T47D (cell line): Measurements from ENCODE around the gene CCNY.

Source experiments
- DNase-seq, 2 experiments: peaks; one replicate each; pipeline versions ENCODE4 v3.0.0 to v3.0.0-alpha.2; 2011 to 2012; ENCODE audit warnings: low read depth in 1 of 2, low spot score in 1 of 2
- JUND ChIP-seq: IDR thresholded peaks from 2 replicates; pipeline ENCODE4 v1.6.1; 2012; ENCODE audit warnings: low read depth
- in situ Hi-C: cut with HindIII; loops from 2 replicates; pipeline ENCODE4 v1.10.0; 2016; ENCODE audit warnings: low sequenced_read_pairs, low pct_unique_long_range_greater_than_20kb

Gene CCNY

GRCh38 chr10:35388197-35388596 is 51.9 kb downstream of the CCNY start:
- DNase-seq: no peak
- no peak for TF ChIP-seq JUND
- in situ Hi-C loops: no loop called here

DNA sequence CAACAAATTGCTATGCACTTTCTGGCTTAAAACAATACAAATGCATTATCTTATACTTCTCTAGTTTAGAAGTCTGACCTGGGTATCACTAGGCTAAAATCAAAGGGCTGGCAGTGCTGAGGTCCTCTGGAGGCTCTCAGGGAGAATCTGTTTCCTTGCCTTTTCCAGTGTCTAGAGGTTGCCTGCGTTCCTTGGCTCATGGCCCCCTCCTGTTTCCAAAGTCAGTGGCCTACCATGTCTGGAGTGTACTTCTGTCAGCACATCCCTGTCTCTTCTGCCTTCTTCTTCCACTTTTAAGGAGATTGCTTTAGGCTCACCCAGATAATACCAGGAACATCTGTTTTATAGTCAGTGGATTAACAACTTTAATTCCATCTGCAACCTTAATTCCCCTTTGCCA is 52.4 kb downstream of the CCNY start:
- DNase-seq: no peak
- in situ Hi-C loops: no loop called here
- TF ChIP-seq JUND: no peak

- no peak for DNase-seq
- TF ChIP-seq JUND: no peak
- in situ Hi-C loops: no loop called here
Observed at GRCh38 chr10:35390161-35390840, 54.0 kb downstream of the CCNY start.

DNA sequence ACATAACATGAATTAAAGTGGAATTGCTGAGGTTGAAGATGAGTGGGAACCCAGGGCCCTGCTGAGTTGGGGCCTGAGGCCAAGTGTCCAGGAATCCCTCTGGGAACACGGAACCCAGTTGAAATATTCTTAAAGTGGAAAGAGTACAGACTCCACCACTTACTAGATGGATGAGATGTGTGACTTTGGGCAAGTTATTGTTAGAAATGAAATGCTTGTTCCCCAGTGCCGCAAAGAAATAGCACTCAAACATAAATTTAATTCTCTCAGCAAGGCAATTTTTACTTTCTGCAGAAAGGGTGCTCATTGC is 54.5 kb downstream of the CCNY start:
- DNase-seq: no peak
- TF ChIP-seq JUND: no peak
- in situ Hi-C loops: no loop called here

- no peak for TF ChIP-seq JUND
- in situ Hi-C loops: no loop called here
- DNase-seq: no peak
Observed at GRCh38 chr10:35391153-35391953, 55.0 kb downstream of the CCNY start.

- DNase-seq: no peak
- in situ Hi-C loops: no loop called here
- no peak for TF ChIP-seq JUND
Observed at GRCh38 chr10:35391954-35392262, 55.6 kb downstream of the CCNY start.

GRCh38 chr10:35392482-35393228 is 56.3 kb downstream of the CCNY start:
- TF ChIP-seq JUND: no peak
- in situ Hi-C loops: no loop called here
- no peak for DNase-seq

GRCh38 chr10:35394411-35394851 is 58.1 kb downstream of the CCNY start:
- no peak for TF ChIP-seq JUND
- no peak for DNase-seq
- in situ Hi-C loops: no loop called here

GRCh38 chr10:35394934-35395333 is 58.6 kb downstream of the CCNY start:
- in situ Hi-C loops: no loop called here
- DNase-seq: no peak
- no peak for TF ChIP-seq JUND

DNA sequence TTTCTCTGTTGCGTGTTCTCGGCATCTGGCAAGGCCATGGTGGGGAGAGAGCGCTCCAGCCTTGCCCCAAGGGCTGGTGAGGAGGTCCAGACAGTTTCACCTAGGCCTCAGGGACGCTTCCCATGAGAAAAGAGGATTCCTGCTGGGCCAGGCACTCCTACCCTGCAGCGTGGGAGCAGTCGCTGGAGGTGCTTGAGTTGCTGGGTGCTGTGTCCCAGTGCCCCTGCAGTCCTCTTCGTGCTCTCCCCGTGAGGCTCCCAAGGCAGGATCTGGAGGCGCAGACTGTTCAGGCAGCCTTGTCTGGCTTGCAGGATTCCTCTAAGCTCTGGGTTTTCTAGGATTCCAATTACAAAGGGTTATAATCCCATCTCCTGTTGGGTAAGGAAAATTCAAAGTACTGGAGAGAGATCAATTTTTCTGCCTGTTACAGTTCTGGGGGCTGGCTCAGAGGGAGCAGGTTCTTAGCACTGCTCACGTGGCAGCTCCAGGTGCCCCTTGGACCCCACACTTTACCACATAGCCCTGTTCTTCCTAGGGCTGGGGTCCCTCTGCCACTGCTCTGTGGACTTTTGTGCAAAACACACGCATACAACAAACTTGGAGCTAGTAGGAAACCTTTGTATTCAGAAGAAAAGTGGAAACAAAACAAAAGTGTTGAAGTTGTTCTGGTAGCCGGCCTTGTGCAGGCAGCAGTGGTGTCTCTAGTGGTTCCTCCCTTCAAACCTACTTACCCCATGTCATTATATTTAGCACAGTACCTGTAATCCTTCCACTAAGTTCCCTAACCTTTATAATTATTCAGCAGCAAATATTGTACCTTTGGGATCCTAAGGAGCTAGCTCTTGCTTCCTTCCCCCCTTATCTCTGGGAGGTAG is 60.5 kb downstream of the CCNY start:
- no peak for DNase-seq
- TF ChIP-seq JUND: no peak
- in situ Hi-C loops: no loop called here

DNA sequence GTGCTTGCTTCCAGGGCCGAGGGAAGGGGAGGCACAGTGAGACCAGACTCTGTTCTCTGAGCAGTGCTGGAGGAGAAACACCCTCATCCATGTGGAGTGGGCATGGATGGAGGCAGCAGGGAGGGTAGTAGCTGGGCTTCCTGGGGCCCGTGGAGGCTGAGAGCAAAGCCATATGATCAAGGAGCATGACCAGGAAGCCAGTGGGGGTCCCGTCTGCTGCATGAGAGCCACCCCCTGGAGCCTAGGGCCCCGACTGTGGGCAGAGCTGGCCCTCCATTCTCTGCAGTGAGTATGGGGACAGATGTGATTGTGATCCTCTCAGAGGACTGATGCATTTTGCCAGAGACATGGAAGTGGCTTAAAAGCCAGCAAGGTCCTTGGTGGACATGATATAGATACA is 61.6 kb downstream of the CCNY start:
- in situ Hi-C loops: no loop called here
- DNase-seq: no peak
- TF ChIP-seq JUND: no peak

DNA sequence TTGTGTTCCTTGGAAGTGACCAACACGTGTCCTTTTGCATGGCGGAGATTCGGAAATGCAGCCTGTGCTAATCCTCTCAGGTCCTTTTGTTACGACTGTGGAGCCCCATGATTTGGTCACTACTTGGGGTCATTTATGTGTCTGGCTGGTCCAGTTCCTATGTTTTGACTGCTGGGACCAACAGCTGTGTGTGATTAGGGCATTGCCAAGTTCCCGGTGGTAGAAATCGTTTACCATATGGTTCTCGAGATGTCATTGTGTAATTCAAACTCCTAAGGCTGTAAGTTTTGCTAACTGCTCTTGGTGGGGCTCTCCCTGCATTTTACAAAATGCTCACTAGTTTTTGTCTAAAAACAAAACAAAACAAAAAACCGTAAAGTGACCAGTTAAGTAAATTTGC is 62.0 kb downstream of the CCNY start:
- DNase-seq: no peak
- in situ Hi-C loops: no loop called here
- TF ChIP-seq JUND: no peak

- no peak for DNase-seq
- in situ Hi-C loops: no loop called here
- TF ChIP-seq JUND: no peak
Observed at GRCh38 chr10:35398908-35399307, 62.6 kb downstream of the CCNY start.
